ENCODE results near the gene CPNE2. TPM values are rescaled to one million over a fixed set of nuclear protein-coding genes. Genes with fewer than 3 reads are reported as not detected.

Gene CPNE2
- polyA plus RNA-seq, result 10 to 100 TPM in 2 of 4 donors, 1 to 10 TPM in 2; 3.1 to 22.9 (median 11.5) TPM
- long read RNA-seq, donor 1, result 0 reads
- long read RNA-seq, donor 2, partial matches to known transcripts, result 0 of 1 reads
- long read RNA-seq, donor 2, other reads (novel, unspliced or antisense), result 0 of 1 reads
- long read RNA-seq, donor 3, transcript CPNE2-209 (2 exons, 901 nt), result major isoform, 5 of 6 reads
- long read RNA-seq, donor 3, partial matches to known transcripts, result 0 of 6 reads
- long read RNA-seq, donor 3, other reads (novel, unspliced or antisense), result 0 of 6 reads
- long read RNA-seq, donor 4, partial matches to known transcripts, result 0 of 2 reads
- long read RNA-seq, donor 4, other reads (novel, unspliced or antisense), result 0 of 2 reads
- long read RNA-seq, donor 5, partial matches to known transcripts, result 0 of 4 reads
- long read RNA-seq, donor 5, other reads (novel, unspliced or antisense), result 0 of 4 reads
- long read RNA-seq, donor 6, transcript CPNE2-201 (16 exons, 2,645 nt), result major isoform, 7 of 12 reads
- long read RNA-seq, donor 6, transcript CPNE2-209 (2 exons, 901 nt), result minor isoform, 5 of 12 reads
- long read RNA-seq, donor 6, partial matches to known transcripts, result 0 of 12 reads
- long read RNA-seq, donor 6, other reads (novel, unspliced or antisense), result 0 of 12 reads
- long read RNA-seq, donor 7, transcript CPNE2-201 (16 exons, 2,645 nt), result major isoform, 9 of 10 reads
- long read RNA-seq, donor 7, partial matches to known transcripts, result 0 of 10 reads
- long read RNA-seq, donor 7, other reads (novel, unspliced or antisense), result 0 of 10 reads
- long read RNA-seq, donor 8, result 0 reads
- long read RNA-seq, donor 9, result 0 reads
- long read RNA-seq, donor 10, transcript CPNE2-201 (16 exons, 2,645 nt), result major isoform, 12 of 17 reads
- long read RNA-seq, donor 10, partial matches to known transcripts, result 0 of 17 reads
- long read RNA-seq, donor 10, other reads (novel, unspliced or antisense), result 0 of 17 reads

- peaks cover 0 to 10% (median 0%) of the 10 kb centered on the region in 3 donors for H3K36me3 ChIP-seq (ENCODE audit: control insufficient read depth in 3 of 3, insufficient read depth in 2 of 3, low read depth in 1 of 3, low read length in 3 of 3)
- H3K9me3 ChIP-seq (ENCODE audit: control insufficient read depth in 2 of 2, insufficient read depth in 1 of 2, low read depth in 1 of 2, low read length in 1 of 2), result peaks cover 0 to 5% of the 10 kb centered on the region in 2 donors
- peaks cover 4 to 20% (median 4%) of the 10 kb centered on the region in 3 donors for H3K4me1 ChIP-seq (ENCODE audit: control insufficient read depth in 3 of 3, insufficient read depth in 2 of 3, low read depth in 1 of 3, low read length in 2 of 3)
- H3K27ac ChIP-seq (ENCODE audit: low read depth in 1 of 3, low read length in 2 of 3), result peak within 1 kb of the TSS in 1 of 3 donors; percentile 62
- FAIRE-seq (no peak), DNase-seq (peak; percentile 18 to 83)
- WGBS, 3 donors, result 0 to 2% (median 1%) methylated on average over 35 to 100 of the region's 100 CpGs
- H3K27me3 ChIP-seq (ENCODE audit: control insufficient read depth in 3 of 3, insufficient read depth in 3 of 3, low read length in 3 of 3), result peaks cover 0 to 2% (median 0%) of the 10 kb centered on the region in 3 donors
- peak within 1 kb of the TSS; percentile 53 to 74 (median 72) for H3K4me3 ChIP-seq (ENCODE audit: low read depth in 1 of 3, low read length in 3 of 3)
These were observed at the start of gene CPNE2 for GRCh38 chr16:57091975-57092785. CPNE2 (plus strand) TSS chr16:57092583; CDS start chr16:57110743, 18,160 bp downstream.

- FAIRE-seq (no peak), DNase-seq (no peak)
- Histone ChIP-seq H3K4me3 (ENCODE audit: low read depth in 1 of 3, low read length in 3 of 3) (no peak overlapping the region), H3K27ac (ENCODE audit: low read depth in 1 of 3, low read length in 2 of 3) (no peak overlapping the region), H3K36me3 (ENCODE audit: control insufficient read depth in 3 of 3, insufficient read depth in 2 of 3, low read depth in 1 of 3, low read length in 3 of 3) (peaks cover 9 to 20% (median 18%) of the 10 kb centered on the region in 3 donors), H3K4me1 (ENCODE audit: control insufficient read depth in 3 of 3, insufficient read depth in 2 of 3, low read depth in 1 of 3, low read length in 2 of 3) (peaks cover 0 to 5% (median 0%) of the 10 kb centered on the region in 3 donors), H3K27me3 (ENCODE audit: control insufficient read depth in 3 of 3, insufficient read depth in 3 of 3, low read length in 3 of 3) (no peaks in the 10 kb centered on the region), H3K9me3 (ENCODE audit: control insufficient read depth in 2 of 2, insufficient read depth in 1 of 2, low read depth in 1 of 2, low read length in 1 of 2) (peaks cover 0 to 9% of the 10 kb centered on the region in 2 donors)
- 86 to 95% (median 90%) methylated on average over 8 to 9 of the region's 9 CpGs for WGBS, 3 donors
These were observed 49.1 kb upstream of the CPNE2 start for GRCh38 chr16:57043248-57043647.

GRCh38 chr16:57044931-57045693 lies 47.3 kb upstream of the CPNE2 start:
- Histone ChIP-seq H3K36me3 (ENCODE audit: control insufficient read depth in 3 of 3, insufficient read depth in 2 of 3, low read depth in 1 of 3, low read length in 3 of 3) (peaks cover 8 to 18% (median 15%) of the 10 kb centered on the region in 3 donors), H3K4me3 (ENCODE audit: low read depth in 1 of 3, low read length in 3 of 3) (no peak overlapping the region), H3K4me1 (ENCODE audit: control insufficient read depth in 3 of 3, insufficient read depth in 2 of 3, low read depth in 1 of 3, low read length in 2 of 3) (peaks cover 0 to 2% (median 0%) of the 10 kb centered on the region in 3 donors), H3K9me3 (ENCODE audit: control insufficient read depth in 2 of 2, insufficient read depth in 1 of 2, low read depth in 1 of 2, low read length in 1 of 2) (peaks cover 0 to 9% of the 10 kb centered on the region in 2 donors), H3K27ac (ENCODE audit: low read depth in 1 of 3, low read length in 2 of 3) (no peak overlapping the region), H3K27me3 (ENCODE audit: control insufficient read depth in 3 of 3, insufficient read depth in 3 of 3, low read length in 3 of 3) (no peaks in the 10 kb centered on the region)
- FAIRE-seq (no peak), DNase-seq (no peak)
- WGBS, 3 donors, result 78 to 86% (median 80%) methylated on average over 12 of the region's 12 CpGs

GRCh38 chr16:57045694-57046381 lies 46.5 kb upstream of the CPNE2 start:
- DNase-seq (peak; percentile 32 to 80), FAIRE-seq (no peak)
- Histone ChIP-seq H3K36me3 (ENCODE audit: control insufficient read depth in 3 of 3, insufficient read depth in 2 of 3, low read depth in 1 of 3, low read length in 3 of 3) (peaks cover 8 to 14% (median 13%) of the 10 kb centered on the region in 3 donors), H3K4me1 (ENCODE audit: control insufficient read depth in 3 of 3, insufficient read depth in 2 of 3, low read depth in 1 of 3, low read length in 2 of 3) (no peaks in the 10 kb centered on the region), H3K9me3 (ENCODE audit: control insufficient read depth in 2 of 2, insufficient read depth in 1 of 2, low read depth in 1 of 2, low read length in 1 of 2) (peaks cover 0 to 8% of the 10 kb centered on the region in 2 donors), H3K27ac (ENCODE audit: low read depth in 1 of 3, low read length in 2 of 3) (no peak overlapping the region), H3K4me3 (ENCODE audit: low read depth in 1 of 3, low read length in 3 of 3) (no peak overlapping the region), H3K27me3 (ENCODE audit: control insufficient read depth in 3 of 3, insufficient read depth in 3 of 3, low read length in 3 of 3) (no peaks in the 10 kb centered on the region)
- 44 to 63% (median 54%) methylated on average over 13 of the region's 13 CpGs for WGBS, 3 donors

- no peaks in the 10 kb centered on the region for H3K9me3 ChIP-seq (ENCODE audit: control insufficient read depth in 2 of 2, insufficient read depth in 1 of 2, low read depth in 1 of 2, low read length in 1 of 2)
- no peak overlapping the region for H3K4me3 ChIP-seq (ENCODE audit: low read depth in 1 of 3, low read length in 3 of 3)
- DNase-seq, result no peak
- no peak for FAIRE-seq
- H3K4me1 ChIP-seq (ENCODE audit: control insufficient read depth in 3 of 3, insufficient read depth in 2 of 3, low read depth in 1 of 3, low read length in 2 of 3), result no peaks in the 10 kb centered on the region
- no peaks in the 10 kb centered on the region for H3K27me3 ChIP-seq (ENCODE audit: control insufficient read depth in 3 of 3, insufficient read depth in 3 of 3, low read length in 3 of 3)
- WGBS, 3 donors, result 79 to 94% (median 88%) methylated on average over 2 of the region's 2 CpGs
- H3K36me3 ChIP-seq (ENCODE audit: control insufficient read depth in 3 of 3, insufficient read depth in 2 of 3, low read depth in 1 of 3, low read length in 3 of 3), result peaks cover 9 to 16% (median 11%) of the 10 kb centered on the region in 3 donors
- no peak overlapping the region for H3K27ac ChIP-seq (ENCODE audit: low read depth in 1 of 3, low read length in 2 of 3)
These were observed 44.3 kb upstream of the CPNE2 start for GRCh38 chr16:57048095-57048494.

- no peak for DNase-seq
- FAIRE-seq, result no peak
These were observed 42.7 kb upstream of the CPNE2 start for GRCh38 chr16:57049678-57050077.

GRCh38 chr16:57051696-57052228 lies 40.6 kb upstream of the CPNE2 start:
- H3K36me3 ChIP-seq (ENCODE audit: control insufficient read depth in 3 of 3, insufficient read depth in 2 of 3, low read depth in 1 of 3, low read length in 3 of 3), result peaks cover 11 to 22% (median 18%) of the 10 kb centered on the region in 3 donors
- FAIRE-seq, result no peak

More at GRCh38 chr16:57049678-57050077, 42.7 kb upstream of the CPNE2 start:
- Histone ChIP-seq H3K4me3 (ENCODE audit: low read depth in 1 of 3, low read length in 3 of 3) (no peak overlapping the region), H3K27me3 (ENCODE audit: control insufficient read depth in 3 of 3, insufficient read depth in 3 of 3, low read length in 3 of 3) (no peaks in the 10 kb centered on the region), H3K36me3 (ENCODE audit: control insufficient read depth in 3 of 3, insufficient read depth in 2 of 3, low read depth in 1 of 3, low read length in 3 of 3) (peaks cover 7 to 12% (median 11%) of the 10 kb centered on the region in 3 donors), H3K4me1 (ENCODE audit: control insufficient read depth in 3 of 3, insufficient read depth in 2 of 3, low read depth in 1 of 3, low read length in 2 of 3) (no peaks in the 10 kb centered on the region), H3K9me3 (ENCODE audit: control insufficient read depth in 2 of 2, insufficient read depth in 1 of 2, low read depth in 1 of 2, low read length in 1 of 2) (no peaks in the 10 kb centered on the region), H3K27ac (ENCODE audit: low read depth in 1 of 3, low read length in 2 of 3) (no peak overlapping the region)
- WGBS, 3 donors, result 78 to 79% (median 78%) methylated on average over 4 of the region's 4 CpGs

More at GRCh38 chr16:57051696-57052228, 40.6 kb upstream of the CPNE2 start:
- DNase-seq, result no peak
- no peaks in the 10 kb centered on the region for H3K4me1 ChIP-seq (ENCODE audit: control insufficient read depth in 3 of 3, insufficient read depth in 2 of 3, low read depth in 1 of 3, low read length in 2 of 3)
- H3K9me3 ChIP-seq (ENCODE audit: control insufficient read depth in 2 of 2, insufficient read depth in 1 of 2, low read depth in 1 of 2, low read length in 1 of 2), result no peaks in the 10 kb centered on the region
- WGBS, 3 donors, result 85 to 94% (median 88%) methylated on average over 11 of the region's 11 CpGs
- no peak overlapping the region for H3K4me3 ChIP-seq (ENCODE audit: low read depth in 1 of 3, low read length in 3 of 3)
- no peak overlapping the region for H3K27ac ChIP-seq (ENCODE audit: low read depth in 1 of 3, low read length in 2 of 3)
- no peaks in the 10 kb centered on the region for H3K27me3 ChIP-seq (ENCODE audit: control insufficient read depth in 3 of 3, insufficient read depth in 3 of 3, low read length in 3 of 3)
